Activated CD8-positive, alpha-beta memory T cell treated with anti-CD3 and anti-CD28 coated beads for 4 hours (primary cell): ENCODE data around the gene CASKIN2.
A peak's percentile ranks its signal among the peaks of the same experiment; 100 is the strongest.

Experiments used
- DNase-seq, 2 donors: peaks; one replicate each; pipeline ENCODE4 v3.0.0-alpha.2; 2020; ENCODE audit warnings: low read depth in 2 of 2

Gene CASKIN2

GRCh38 chr17:75515496-75516254, at the start of gene CASKIN2:
Gene CASKIN2 (minus strand): TSS chr17:75515537. CDS start chr17:75513804, 1,733 bp downstream.
- DNase-seq, result peak; percentile 60

- no peak for DNase-seq
Observed at GRCh38 chr17:75565066-75565465, 49.7 kb upstream of the CASKIN2 start.

- no peak for DNase-seq
Observed at GRCh38 chr17:75564195-75564594, 48.9 kb upstream of the CASKIN2 start.

GRCh38 chr17:75563063-75563758, 47.9 kb upstream of the CASKIN2 start:
- DNase-seq, result no peak

GRCh38 chr17:75561927-75562603, 46.7 kb upstream of the CASKIN2 start:
- DNase-seq, result no peak

GRCh38 chr17:75559958-75560533, 44.7 kb upstream of the CASKIN2 start:
- DNase-seq, result no peak

GRCh38 chr17:75558666-75559530, 43.6 kb upstream of the CASKIN2 start:
- DNase-seq, result no peak

- DNase-seq, result no peak
Observed at GRCh38 chr17:75557852-75558665, 42.7 kb upstream of the CASKIN2 start.

- no peak for DNase-seq
Observed at GRCh38 chr17:75557075-75557851, 41.9 kb upstream of the CASKIN2 start.

- no peak for DNase-seq
Observed at GRCh38 chr17:75555679-75556153, 40.4 kb upstream of the CASKIN2 start.

- DNase-seq, result no peak
Observed at GRCh38 chr17:75553295-75554110, 38.2 kb upstream of the CASKIN2 start.

- no peak for DNase-seq
Observed at GRCh38 chr17:75552425-75553294, 37.3 kb upstream of the CASKIN2 start.

- DNase-seq, result no peak
Observed at GRCh38 chr17:75551266-75551665, 35.9 kb upstream of the CASKIN2 start.

- DNase-seq, result no peak
Observed at GRCh38 chr17:75550139-75550465, 34.8 kb upstream of the CASKIN2 start.

GRCh38 chr17:75549246-75550138, 34.2 kb upstream of the CASKIN2 start:
- DNase-seq, result no peak

GRCh38 chr17:75548813-75549212, 33.5 kb upstream of the CASKIN2 start:
- no peak for DNase-seq

GRCh38 chr17:75547091-75547490, 31.8 kb upstream of the CASKIN2 start:
- DNase-seq, result no peak
